HCT116 (cell line): ENCODE results near the gene MYL6B. TPM values are rescaled to one million over a fixed set of nuclear protein-coding genes. Genes with fewer than 3 reads are reported as not detected.

Experiments
- ATAC-seq: fragments of 200-7000 bp; cut with Tn5 transposase; 2 replicates; pipeline ENCODE4 v1.9.1; 2020; ENCODE audit warnings: mild to moderate bottlenecking, moderate library complexity
- BruUV-seq: library from RNA; stranded (reverse); fragments of 400-500 nt; replicated peaks from 2 replicates; lab custom pipeline; 2021; lab: Mats Ljungman, UMichigan
- CTCF ChIA-PET: fragments of 300-600 bp; sonication (Branson Sonifier 250); formaldehyde crosslinking; loops from one replicate; lab custom pipeline; 2021; ENCODE audit warnings: antibody characterized with exemption; lab: Charles Lee
- POLR2A ChIA-PET: fragments of 300-600, 350-600 bp; sonication (Branson Sonifier 250); formaldehyde crosslinking; loops from one replicate; lab custom pipeline; 2021; ENCODE audit warnings: antibody characterized with exemption; lab: Charles Lee
- RAD21 ChIA-PET, 2 experiments: fragments of 300-600 bp; sonication (Branson Sonifier 250); formaldehyde crosslinking; loops; one replicate each; lab custom pipeline; 2023; ENCODE audit warnings: low total read pairs in 2 of 2; ENCODE audit not compliant: uncharacterized antibody in 2 of 2, unreplicated experiment in 2 of 2, low non-redundant PET in 1 of 2; lab: Charles Lee
- DNase-seq: peaks from one replicate; pipeline ENCODE4 v3.0.0-alpha.2; 2010; ENCODE audit warnings: low read depth, low spot score
- H2AFZ ChIP-seq: fragments of 200-600 bp; shearing (Covaris generic), sonication (generic); 2 replicates; pipeline ENCODE4 v1.6.1; 2017; ENCODE audit warnings: low read depth, mixed run types, mixed read lengths, antibody characterized with exemption, low read length; ENCODE audit not compliant: poor library complexity, severe bottlenecking
- H3K27ac ChIP-seq: 2 replicates; pipeline ENCODE4 v1.5.1; 2012; ENCODE audit warnings: low read depth, low read length
- H3K27me3 ChIP-seq: fragments of 200-600 bp; sonication (generic); 2 replicates; pipeline ENCODE4 v1.6.1; 2016; ENCODE audit warnings: mixed run types, low read length, mixed read lengths; ENCODE audit not compliant: insufficient read depth
- H3K36me3 ChIP-seq, 2 experiments: fragments of 200-500 bp in 1 of 2; fragments of 200-600 bp in 1 of 2; sonication (Bioruptor generic) in 1 of 2; sonication (generic) in 1 of 2; 2 replicates each; pipeline versions ENCODE4 v1.5.1 to v1.6.1; 2014 to 2016; ENCODE audit warnings: low read length in 2 of 2, inconsistent platforms in 1 of 2, mixed read lengths in 1 of 2, mixed run types in 1 of 2; ENCODE audit not compliant: insufficient read depth in 2 of 2, control insufficient read depth in 1 of 2
- H3K4me1 ChIP-seq, 2 experiments: fragments of 200-600 bp in 1 of 2; sonication (generic) in 1 of 2; 2 replicates each; pipeline versions ENCODE4 v1.5.1 to v1.6.1; 2012 to 2017; ENCODE audit warnings: low read length in 2 of 2, inconsistent platforms in 1 of 2, mild to moderate bottlenecking in 1 of 2, mixed read lengths in 1 of 2, mixed run types in 1 of 2, moderate library complexity in 1 of 2; ENCODE audit not compliant: insufficient read depth in 2 of 2, control insufficient read depth in 1 of 2
- H3K4me2 ChIP-seq: fragments of 200-600 bp; sonication (generic); 2 replicates; pipeline ENCODE4 v1.6.1; 2017; ENCODE audit warnings: mixed run types, low read length, mixed read lengths
- H3K4me3 ChIP-seq, 2 experiments: fragments of 200-600 bp in 1 of 2; sonication (generic) in 1 of 2; replicated peaks in 1 of 2; 2 replicates each; pipeline ENCODE4 v1.5.1; 2011 to 2016; ENCODE audit warnings: low read length in 2 of 2, control low read depth in 1 of 2, low read depth in 1 of 2, mild to moderate bottlenecking in 1 of 2, mixed read lengths in 1 of 2, mixed run types in 1 of 2
- H3K79me2 ChIP-seq: fragments of 200-600 bp; sonication (generic); 2 replicates; pipeline ENCODE4 v1.6.1; 2017; ENCODE audit warnings: mild to moderate bottlenecking, mixed run types, low read length, moderate library complexity, mixed read lengths; ENCODE audit not compliant: insufficient read depth
- H3K9ac ChIP-seq: fragments of 200-600 bp; sonication (generic); 2 replicates; pipeline ENCODE4 v1.6.1; 2016; ENCODE audit warnings: low read length, mixed read lengths
- H3K9me2 ChIP-seq: fragments of 200-600 bp; sonication (generic), shearing (Covaris generic); 2 replicates; pipeline ENCODE4 v1.6.1; 2017; ENCODE audit warnings: mixed run types, mild to moderate bottlenecking, moderate library complexity; ENCODE audit not compliant: insufficient read depth
- H3K9me3 ChIP-seq, 2 experiments: fragments of 200-500 bp in 1 of 2; fragments of 200-600 bp in 1 of 2; sonication (Bioruptor generic) in 1 of 2; sonication (generic) in 1 of 2; 2 replicates each; pipeline ENCODE4 v1.6.1; 2014 to 2017; ENCODE audit warnings: low read length in 2 of 2, mixed read lengths in 2 of 2, inconsistent platforms in 1 of 2, low read depth in 1 of 2, mild to moderate bottlenecking in 1 of 2, mixed run types in 1 of 2, moderate library complexity in 1 of 2; ENCODE audit not compliant: control insufficient read depth in 1 of 2, insufficient read depth in 1 of 2
- H4K20me1 ChIP-seq: fragments of 200-600 bp; sonication (generic), shearing (Covaris generic); 2 replicates; pipeline ENCODE4 v1.6.1; 2017; ENCODE audit warnings: mixed run types, mild to moderate bottlenecking, moderate library complexity; ENCODE audit not compliant: insufficient read depth
- CBX3 ChIP-seq: IDR thresholded peaks from 2 replicates; pipeline ENCODE4 v1.6.1; 2012; ENCODE audit warnings: low read depth
- CTCF ChIP-seq, 3 experiments: fragments of 200-600 bp in 1 of 3; sonication (generic) in 1 of 3; IDR thresholded peaks in 2 of 3; conservative IDR thresholded peaks in 1 of 3; 2 replicates each; pipeline ENCODE4 v1.5.1; 2012 to 2017; ENCODE audit warnings: low read depth in 2 of 3, low read length in 2 of 3, antibody characterized with exemption in 1 of 3, borderline replicate concordance in 1 of 3, control low read depth in 1 of 3, mild to moderate bottlenecking in 1 of 3, mixed read lengths in 1 of 3, mixed run types in 1 of 3, moderate library complexity in 1 of 3; ENCODE audit not compliant: insufficient read depth in 1 of 3
- EGR1 ChIP-seq: IDR thresholded peaks from 2 replicates; pipeline ENCODE4 v1.6.1; 2012; ENCODE audit warnings: low read depth
- FOSL1 ChIP-seq: IDR thresholded peaks from 2 replicates; pipeline ENCODE4 v1.6.1; 2012; ENCODE audit warnings: low read depth
- MAX ChIP-seq: IDR thresholded peaks from 2 replicates; pipeline ENCODE4 v1.6.1; 2012
- POLR2AphosphoS5 ChIP-seq: IDR thresholded peaks from 2 replicates; pipeline ENCODE4 v1.6.1; 2011; ENCODE audit warnings: mild to moderate bottlenecking, low read depth, low read length, moderate library complexity
- SIN3A ChIP-seq: IDR thresholded peaks from 2 replicates; pipeline ENCODE4 v1.6.1; 2012; ENCODE audit warnings: low read depth
- SP1 ChIP-seq: IDR thresholded peaks from 2 replicates; pipeline ENCODE4 v1.6.1; 2012; ENCODE audit warnings: low read depth
- TCF7L2 ChIP-seq: IDR thresholded peaks from 2 replicates; pipeline ENCODE4 v1.7.0; 2011; ENCODE audit warnings: borderline replicate concordance, inconsistent platforms; ENCODE audit not compliant: insufficient read depth, insufficient read length; ENCODE audit errors: extremely low read depth
- YY1 ChIP-seq: IDR thresholded peaks from 2 replicates; pipeline ENCODE4 v1.6.1; 2011; ENCODE audit warnings: low read length, low read depth, moderate library complexity, mild to moderate bottlenecking; ENCODE audit not compliant: insufficient replicate concordance; ENCODE audit errors: extremely low read depth
- intact Hi-C: fragments of 100-400 bp; cut with micrococcal nuclease; formaldehyde crosslinking; loops from 2 replicates; pipeline ENCODE4 v1.10.0; 2022
- total RNA-seq: library from RNA; stranded (reverse); gene quantifications from one replicate; pipeline ENCODE4 v1.2.1, GENCODE V29; 2021; ENCODE audit not compliant: unreplicated experiment

The MYL6B gene
- total RNA-seq, 1 experiment from 2014 or later: 94.3 TPM

GRCh38 chr12:56120158-56120846 lies 32.1 kb upstream of the MYL6B start:
- Histone ChIP-seq H3K9me3 (no peaks in the 10 kb centered on the region), H4K20me1 (no peaks in the 10 kb centered on the region), H3K4me1 (peaks cover 18 to 27% of the 10 kb centered on the region in 2 experiments), H3K27ac (peak overlapping the region; percentile 93; the same call in 1 of the 2 replicates), H3K9me2 (no peaks in the 10 kb centered on the region), H3K9ac (peak overlapping the region; percentile 80), H2AFZ (no peak overlapping the region), H3K27me3 (no peaks in the 10 kb centered on the region), H3K36me3 (peaks cover 4 to 28% of the 10 kb centered on the region in 2 experiments; a peak in 3 of 4 replicates), H3K79me2 (peaks cover 18% of the 10 kb centered on the region), H3K4me2 (peak overlapping the region; percentile 88), H3K4me3 (peak overlapping the region in 1 of 2 experiments; percentile 80; a peak in 2 of 4 replicates)
- no TSS peak for BruUV-seq
- no peak for DNase-seq
- no peak for TF ChIP-seq SP1
- no peak for TF ChIP-seq EGR1
- no peak for TF ChIP-seq FOSL1
- TF ChIP-seq MAX: no peak
- TF ChIP-seq CTCF (IDR thresholded peaks at IDR 0.05 in 2 of 3, conservative IDR thresholded peaks at IDR 0.05 in 1 of 3; ENCODE audit: borderline replicate concordance in 1 of 3, insufficient read depth in 1 of 3, low read depth in 2 of 3, low read length in 2 of 3): no peak
- TF ChIP-seq YY1: no peak
- TF ChIP-seq TCF7L2: no peak
- TF ChIP-seq SIN3A: no peak
- no peak for TF ChIP-seq POLR2AphosphoS5
- no peak for TF ChIP-seq CBX3
- CTCF ChIA-PET: interaction anchor here (2.9 to 3.3 kb wide), 2 partner anchors 7 to 69 kb away, joined by 24 to 29 read pairs; partner anchors contain the start of genes ESYT1 and SMARCC2
- ATAC-seq: no peak
- POLR2A ChIA-PET: interaction anchor here (0.9 to 1.1 kb wide), 3 partner anchors 8 to 102 kb away, joined by 3 to 5 read pairs (median 4); partner anchors contain the start of genes ESYT1, PA2G4 and RNF41
- RAD21 ChIA-PET: interaction anchor here in 1 of 2 experiments (0.6 kb wide), 1 partner anchor 70 kb away, joined by 6 read pairs; no protein-coding TSS in a partner anchor
- intact Hi-C loops: no loop called here
